CD4-positive, alpha-beta T cell (primary cell): ENCODE measurements around the gene ABHD1. TPM values are rescaled to one million over a fixed set of nuclear protein-coding genes. Genes with fewer than 3 reads are reported as not detected.

ENCODE experiments used
- ATAC-seq: fragments of 200-7000 bp; cut with Tn5 transposase; one replicate; pipeline ENCODE4 v1.10.0; 2022; ENCODE audit warnings: mild to moderate bottlenecking; ENCODE audit not compliant: poor library complexity
- CTCF ChIA-PET: fragments of 350-600 bp; sonication (Branson Sonifier 250); formaldehyde crosslinking; loops from one replicate; lab custom pipeline; 2021; ENCODE audit warnings: antibody characterized with exemption, inconsistent platforms; lab: Charles Lee
- POLR2A ChIA-PET: fragments of 350-600 bp; sonication (Branson Sonifier 250); formaldehyde crosslinking; loops from one replicate; lab custom pipeline; 2021; ENCODE audit warnings: antibody characterized with exemption, inconsistent platforms; lab: Charles Lee
- DNase-seq, 14 experiments: peaks; one replicate each; pipeline ENCODE4 v3.0.0-alpha.2; 2013 to 2020; ENCODE audit warnings: mixed read lengths in 2 of 14
- H3K27ac ChIP-seq, 2 donors: one replicate each; pipeline versions ENCODE4 v1.5.1 to v1.7.0; 2013; ENCODE audit warnings: low read length in 2 of 2, low read depth in 1 of 2, mild to moderate bottlenecking in 1 of 2
- H3K27me3 ChIP-seq, 2 experiments: 1 replicate in 1 of 2; 2 replicates in 1 of 2; pipeline versions ENCODE4 v1.6.1 to v1.7.0; 2013; ENCODE audit warnings: low read length in 2 of 2, control low read depth in 1 of 2, mild to moderate bottlenecking in 1 of 2, moderate library complexity in 1 of 2; ENCODE audit not compliant: insufficient read depth in 2 of 2, control insufficient read depth in 1 of 2
- H3K36me3 ChIP-seq: one replicate; pipeline ENCODE4 v1.6.1; 2013; ENCODE audit warnings: low read length, control low read depth; ENCODE audit not compliant: insufficient read depth
- H3K4me1 ChIP-seq: one replicate; pipeline ENCODE4 v1.6.1; 2013; ENCODE audit warnings: low read length, control low read depth; ENCODE audit not compliant: insufficient read depth
- H3K4me3 ChIP-seq: one replicate; pipeline ENCODE4 v1.5.1; 2013; ENCODE audit warnings: mild to moderate bottlenecking, low read length, moderate library complexity
- H3K9me3 ChIP-seq, 2 experiments: 1 replicate in 1 of 2; 2 replicates in 1 of 2; pipeline versions ENCODE4 v1.6.1 to v1.7.0; 2013; ENCODE audit warnings: low read length in 2 of 2, mild to moderate bottlenecking in 2 of 2, control low read depth in 1 of 2, moderate library complexity in 1 of 2; ENCODE audit not compliant: control insufficient read depth in 1 of 2, insufficient read depth in 1 of 2
- H3K27ac Mint-ChIP-seq: one replicate; pipeline ENCODE4 v1.8.0; 2020; ENCODE audit warnings: mixed read lengths
- H3K27me3 Mint-ChIP-seq: one replicate; pipeline ENCODE4 v1.8.0; 2021; ENCODE audit warnings: mixed read lengths
- H3K36me3 Mint-ChIP-seq: one replicate; pipeline ENCODE4 v1.8.0; 2021; ENCODE audit warnings: low read depth, mixed read lengths
- H3K4me1 Mint-ChIP-seq: one replicate; pipeline ENCODE4 v1.8.0; 2021; ENCODE audit warnings: low read depth, mixed read lengths
- H3K4me3 Mint-ChIP-seq: one replicate; pipeline ENCODE4 v1.8.0; 2020; ENCODE audit warnings: mild to moderate bottlenecking, mixed read lengths
- H3K9me3 Mint-ChIP-seq: one replicate; pipeline ENCODE4 v1.8.0; 2020; ENCODE audit warnings: mixed read lengths
- CTCF ChIP-seq: fragments of 200-600 bp; IDR thresholded peaks from one replicate; pipeline ENCODE4 v1.8.0; 2022; ENCODE audit warnings: antibody characterized with exemption, mild to moderate bottlenecking
- intact Hi-C, 2 experiments: fragments of 100-400 bp; cut with DNase I in 1 of 2; cut with micrococcal nuclease in 1 of 2; formaldehyde crosslinking; loops; one replicate each; pipeline versions ENCODE4 v1.15.1 to v1.9.0; 2023 to 2025; cut with DNase I, micrococcal nuclease
- total RNA-seq, 174 experiments: library from RNA in 2 of 174; stranded (reverse) in 2 of 174; gene quantifications; one replicate each; pipeline ENCODE4 v1.2.3 and lab custom pipeline; 2021 to 2026

The ABHD1 gene
- total RNA-seq, 2 experiments from 2014 or later: 1.0 to 1.3 TPM

GRCh38 chr2:27086090-27086723, 37.4 kb upstream of the ABHD1 start:
- TF ChIP-seq CTCF: peak; percentile 75
- Histone ChIP-seq H3K36me3 (no peaks in the 10 kb centered on the region), H3K4me3 (peak overlapping the region; percentile 70), H3K27ac (peak overlapping the region; percentile 65 to 70), H3K9me3 (no peaks in the 10 kb centered on the region), H3K27me3 (no peaks in the 10 kb centered on the region), H3K4me1 (peaks cover 50% of the 10 kb centered on the region)
- H3K4me1 Mint-ChIP-seq: peaks cover 32% of the 10 kb centered on the region
- H3K4me3 Mint-ChIP-seq: peak overlapping the region; percentile 91
- ATAC-seq: peak; percentile 92
- no peaks in the 10 kb centered on the region for H3K27me3 Mint-ChIP-seq
- no peaks in the 10 kb centered on the region for H3K9me3 Mint-ChIP-seq
- peak overlapping the region; percentile 81 for H3K27ac Mint-ChIP-seq
- no peaks in the 10 kb centered on the region for H3K36me3 Mint-ChIP-seq
- ChIA-PET POLR2A (interaction anchor here (1.0 to 10.2 kb wide), 7 partner anchors 11 to 217 kb away, joined by 3 to 161 read pairs (median 8); partner anchors contain the start of genes AGBL5, ATRAID, OST4 and SLC5A6), CTCF (interaction anchor here (0.7 to 2.1 kb wide), 9 partner anchors 10 to 193 kb away, joined by 3 to 10 read pairs (median 4); partner anchors contain the start of genes AGBL5, OST4 and TMEM214)
- DNase-seq: peak; percentile 91 to 99 (median 98)
- intact Hi-C loops: loop anchor here in 1 of 2 experiments (1.0 to 5.0 kb wide), 8 partner anchors 15 to 286 kb away; partner anchors contain the start of genes ATRAID, CAD, EIF2B4 and OST4

- H3K4me3 ChIP-seq: peak within 1 kb of the TSS; percentile 70
- Mint-ChIP-seq H3K27ac (peak within 1 kb of the TSS; percentile 81), H3K4me1 (peaks cover 25% of the 10 kb centered on the region), H3K36me3 (no peaks in the 10 kb centered on the region), H3K27me3 (no peaks in the 10 kb centered on the region), H3K4me3 (peak within 1 kb of the TSS; percentile 91), H3K9me3 (no peaks in the 10 kb centered on the region)
- H3K36me3 ChIP-seq: no peaks in the 10 kb centered on the region
- intact Hi-C loops: loop anchor here in 1 of 2 experiments (1.0 to 5.0 kb wide), 8 partner anchors 16 to 285 kb away; partner anchors contain the start of genes ATRAID, CAD, EIF2B4 and OST4
- POLR2A ChIA-PET: interaction anchor here (0.7 to 10.2 kb wide), 11 partner anchors 10 to 342 kb away, joined by 3 to 161 read pairs (median 5); partner anchors contain the start of genes ABHD1, AGBL5, ATRAID and NRBP1
- ATAC-seq (no peak), DNase-seq (peak in 1 of 14 experiments; percentile 49)
- H3K9me3 ChIP-seq: no peaks in the 10 kb centered on the region
- CTCF ChIA-PET: interaction anchor here (0.7 to 2.1 kb wide), 9 partner anchors 9 to 193 kb away, joined by 3 to 10 read pairs (median 4); partner anchors contain the start of genes AGBL5, OST4 and TMEM214
- H3K4me1 ChIP-seq: peaks cover 43% of the 10 kb centered on the region
- TF ChIP-seq CTCF: no peak
- H3K27ac ChIP-seq: peak within 1 kb of the TSS; percentile 65 to 70
- no peaks in the 10 kb centered on the region for H3K27me3 ChIP-seq
These were observed 36.7 kb upstream of the ABHD1 start, which contains the start of gene KHK for GRCh38 chr2:27086724-27087593. Gene KHK, plus strand, starts transcription at chr2:27086772. Its CDS starts 488 bp downstream, at chr2:27087260.
